OCI-LY7 (cell line): ENCODE results near the gene PNKP. TPM values are rescaled to one million over a fixed set of nuclear protein-coding genes. Genes with fewer than 3 reads are reported as not detected.

Experiments used
- BruUV-seq: library from RNA; stranded (reverse); fragments of 400-500 nt; replicated peaks from 2 replicates; lab custom pipeline; 2021; lab: Mats Ljungman, UMichigan
- CTCF ChIA-PET: fragments of 300-600 bp; sonication (Branson Sonifier 250); formaldehyde crosslinking; loops from one replicate; lab custom pipeline; 2022; ENCODE audit warnings: antibody characterized with exemption; ENCODE audit not compliant: unreplicated experiment; lab: Charles Lee
- POLR2A ChIA-PET: fragments of 300-600 bp; sonication (Branson Sonifier 250); formaldehyde crosslinking; loops from one replicate; lab custom pipeline; 2022; ENCODE audit warnings: antibody characterized with exemption; lab: Charles Lee
- DNase-seq: peaks from one replicate; pipeline ENCODE4 v3.0.0-alpha.2; 2015; ENCODE audit warnings: low spot score
- H2AFZ ChIP-seq: fragments of 200-600 bp; sonication (generic), shearing (Covaris generic); 2 replicates; pipeline ENCODE4 v1.6.1; 2014; ENCODE audit warnings: mild to moderate bottlenecking, antibody characterized with exemption, low read length, moderate library complexity
- H3K27ac ChIP-seq: fragments of 200-600 bp; sonication (generic); 2 replicates; pipeline ENCODE4 v1.5.1; 2014; ENCODE audit warnings: mixed run types, low read depth, mild to moderate bottlenecking, moderate library complexity, low read length, inconsistent platforms; ENCODE audit not compliant: poor library complexity, severe bottlenecking
- H3K36me3 ChIP-seq: fragments of 200-600 bp; sonication (generic); 2 replicates; pipeline ENCODE4 v1.6.1; 2014; ENCODE audit warnings: mild to moderate bottlenecking, antibody characterized with exemption, low read length, moderate library complexity, mixed read lengths; ENCODE audit not compliant: insufficient read depth
- H3K4me1 ChIP-seq: fragments of 200-600 bp; sonication (generic); 2 replicates; pipeline ENCODE4 v1.5.1; 2014; ENCODE audit warnings: mild to moderate bottlenecking, low read length; ENCODE audit not compliant: insufficient read depth, poor library complexity, severe bottlenecking
- H3K4me2 ChIP-seq: fragments of 200-600 bp; sonication (generic); 2 replicates; pipeline ENCODE4 v1.6.1; 2014; ENCODE audit warnings: mild to moderate bottlenecking, low read length
- H3K4me3 ChIP-seq: fragments of 200-600 bp; sonication (generic); 2 replicates; pipeline ENCODE4 v1.5.1; 2014; ENCODE audit warnings: mild to moderate bottlenecking, low read depth, low read length; ENCODE audit not compliant: poor library complexity, severe bottlenecking
- H3K79me2 ChIP-seq: fragments of 200-600 bp; sonication (generic); 2 replicates; pipeline ENCODE4 v1.6.1; 2016; ENCODE audit warnings: low read depth, mild to moderate bottlenecking, low read length, moderate library complexity, mixed read lengths; ENCODE audit not compliant: insufficient read depth
- H3K9me2 ChIP-seq: fragments of 200-600 bp; sonication (generic); 2 replicates; pipeline ENCODE4 v1.6.1; 2016; ENCODE audit warnings: mild to moderate bottlenecking, low read length, mixed read lengths; ENCODE audit not compliant: insufficient read depth
- H3K9me3 ChIP-seq: fragments of 200-600 bp; sonication (generic); 2 replicates; pipeline ENCODE4 v1.6.1; 2014; ENCODE audit warnings: mild to moderate bottlenecking, mixed run types, low read length, mixed read lengths
- H4K20me1 ChIP-seq: fragments of 200-600 bp; sonication (generic); 2 replicates; pipeline ENCODE4 v1.6.1; 2014; ENCODE audit warnings: mild to moderate bottlenecking, antibody characterized with exemption, low read length, moderate library complexity, mixed read lengths; ENCODE audit not compliant: insufficient read depth
- CTCF ChIP-seq: fragments of 200-600 bp; sonication (generic); conservative IDR thresholded peaks from 2 replicates; pipeline ENCODE4 v1.5.1; 2014; ENCODE audit warnings: mild to moderate bottlenecking, antibody characterized with exemption, low read length, moderate library complexity, mixed read lengths
- EZH2phosphoT487 ChIP-seq: fragments of 200-600 bp; sonication (generic); IDR thresholded peaks from 2 replicates; pipeline ENCODE4 v1.6.1; 2018; ENCODE audit warnings: low read depth, borderline replicate concordance, mild to moderate bottlenecking, mixed run types, antibody characterized with exemption, low read length, moderate library complexity, mixed read lengths
- intact Hi-C: fragments of 100-400 bp; cut with micrococcal nuclease; formaldehyde crosslinking; loops from one replicate; pipeline ENCODE4 v1.10.0; 2022; ENCODE audit not compliant: unreplicated experiment
- total RNA-seq, 2 experiments: library from RNA; depleted of rRNA in 1 of 2; stranded (reverse); fragments of >200 nt in 1 of 2; shearing (Covaris generic) in 1 of 2; gene quantifications; 2 replicates each; pipeline ENCODE4 v1.2.3, GENCODE V29; 2014 to 2022

PNKP gene
- total RNA-seq, 2 experiments from 2014 or later, result 90.9 to 118 TPM

- Histone ChIP-seq H2AFZ (no peak overlapping the region), H3K4me1 (peaks cover 10% of the 10 kb centered on the region), H3K9me3 (no peaks in the 10 kb centered on the region), H3K79me2 (peaks cover 2% of the 10 kb centered on the region; the same call in 1 of the 2 replicates), H3K27ac (no peak overlapping the region), H4K20me1 (no peaks in the 10 kb centered on the region), H3K4me2 (no peak overlapping the region), H3K9me2 (no peaks in the 10 kb centered on the region), H3K4me3 (no peak overlapping the region), H3K36me3 (peaks cover 97% of the 10 kb centered on the region)
- POLR2A ChIA-PET, result no interaction called here
- CTCF ChIA-PET, result no interaction called here
- no peak for TF ChIP-seq EZH2phosphoT487
- TF ChIP-seq CTCF, result no peak
- intact Hi-C loops, result no loop called here
- BruUV-seq, result no TSS peak
- no peak for DNase-seq
Observed at GRCh38 chr19:49831592-49831991, 35.8 kb downstream of the PNKP start.

GRCh38 chr19:49830766-49831165 is 36.6 kb downstream of the PNKP start:
- H4K20me1 ChIP-seq, result no peaks in the 10 kb centered on the region
- no peak overlapping the region for H3K4me3 ChIP-seq
- no peak for TF ChIP-seq EZH2phosphoT487
- no peak for TF ChIP-seq CTCF
- DNase-seq, result no peak
- no peaks in the 10 kb centered on the region for H3K9me3 ChIP-seq
- no peak overlapping the region for H2AFZ ChIP-seq
- intact Hi-C loops, result no loop called here
- peaks cover 10% of the 10 kb centered on the region for H3K4me1 ChIP-seq
- H3K9me2 ChIP-seq, result no peaks in the 10 kb centered on the region
- peaks cover 10% of the 10 kb centered on the region; the same call in 1 of the 2 replicates for H3K79me2 ChIP-seq
- peaks cover 97% of the 10 kb centered on the region for H3K36me3 ChIP-seq
- BruUV-seq, result no TSS peak
- ChIA-PET POLR2A (no interaction called here), CTCF (no interaction called here)
- H3K4me2 ChIP-seq, result no peak overlapping the region
- no peak overlapping the region for H3K27ac ChIP-seq

GRCh38 chr19:49829721-49830120 is 37.7 kb downstream of the PNKP start:
- no peaks in the 10 kb centered on the region for H3K9me2 ChIP-seq
- peaks cover 16% of the 10 kb centered on the region for H3K4me1 ChIP-seq
- H3K4me3 ChIP-seq, result no peak overlapping the region
- CTCF ChIA-PET, result no interaction called here
- H3K27ac ChIP-seq, result no peak overlapping the region
- BruUV-seq, result no TSS peak
- H2AFZ ChIP-seq, result no peak overlapping the region
- peaks cover 21% of the 10 kb centered on the region for H3K79me2 ChIP-seq
- no peaks in the 10 kb centered on the region for H4K20me1 ChIP-seq
- TF ChIP-seq EZH2phosphoT487 (no peak), CTCF (no peak)
- no peak overlapping the region for H3K4me2 ChIP-seq
- POLR2A ChIA-PET, result no interaction called here
- no peak for DNase-seq
- intact Hi-C loops, result no loop called here
- peaks cover 97% of the 10 kb centered on the region for H3K36me3 ChIP-seq
- H3K9me3 ChIP-seq, result no peaks in the 10 kb centered on the region
